HL-60/S4 (cell line): ENCODE results near the gene CD151.

Experiments
- in situ Hi-C: fragments of 300-500 bp; cut with MboI; formaldehyde crosslinking; loops from 2 replicates; pipeline ENCODE4 v1.14.3; 2022; ENCODE audit warnings: low sequenced_read_pairs

CD151 gene

DNA sequence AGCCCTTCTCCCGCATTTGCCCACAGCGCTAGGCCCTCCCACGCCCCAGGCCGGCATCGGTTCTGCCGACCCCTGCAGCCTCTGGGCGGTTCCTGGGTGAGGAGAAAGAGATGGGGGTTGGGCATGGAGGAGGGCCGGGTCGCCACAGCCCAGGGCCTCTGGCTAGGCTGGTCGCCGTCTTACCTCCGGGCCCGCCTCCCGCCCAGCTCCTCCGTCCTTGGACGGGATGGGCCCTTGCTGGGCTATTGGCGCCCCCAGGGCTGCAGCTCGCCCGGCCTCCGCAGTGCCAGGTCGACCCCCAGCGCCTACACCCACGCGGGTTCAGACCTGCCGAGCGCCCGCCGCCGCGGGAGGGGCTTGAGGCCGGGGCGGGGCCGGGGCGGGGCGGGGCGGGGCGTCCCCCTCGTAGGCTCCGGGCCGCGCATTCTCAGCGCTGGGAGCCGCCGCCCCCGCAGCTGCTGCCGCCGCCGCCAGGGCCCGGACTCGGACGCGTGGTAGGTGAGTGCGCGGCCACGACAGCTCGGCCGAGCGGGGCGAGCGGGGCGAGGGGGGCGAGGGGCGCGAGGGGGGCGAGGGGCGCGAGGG is at the start of gene CD151:
TSS of gene CD151 (plus strand) at position 424 of the 585 bp plus-strand sequence. CDS start 3,118 bp downstream, outside the sequence.
- in situ Hi-C loops, result no loop called here

DNA sequence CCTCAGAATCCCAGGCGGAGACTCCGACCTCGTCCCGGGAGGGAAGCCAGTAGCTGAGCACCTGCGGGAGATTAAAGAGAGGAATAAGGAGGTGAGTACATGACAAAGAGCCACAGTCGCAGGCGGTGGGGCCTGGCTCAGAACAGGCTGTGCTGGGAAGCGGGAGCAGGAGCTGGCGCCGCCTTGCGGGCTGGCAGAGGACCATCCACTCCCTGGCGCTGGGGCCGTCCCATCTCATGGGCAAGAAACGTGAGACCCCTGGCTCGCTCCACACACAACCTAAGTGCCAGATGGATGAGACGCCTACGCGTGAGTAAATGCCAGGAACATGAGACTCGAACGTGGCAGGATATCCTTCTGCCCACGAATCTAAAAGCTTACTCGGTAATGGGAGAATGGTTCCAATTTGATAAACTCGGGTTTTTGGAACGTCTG is 49.2 kb upstream of the CD151 start:
- in situ Hi-C loops, result no loop called here

DNA sequence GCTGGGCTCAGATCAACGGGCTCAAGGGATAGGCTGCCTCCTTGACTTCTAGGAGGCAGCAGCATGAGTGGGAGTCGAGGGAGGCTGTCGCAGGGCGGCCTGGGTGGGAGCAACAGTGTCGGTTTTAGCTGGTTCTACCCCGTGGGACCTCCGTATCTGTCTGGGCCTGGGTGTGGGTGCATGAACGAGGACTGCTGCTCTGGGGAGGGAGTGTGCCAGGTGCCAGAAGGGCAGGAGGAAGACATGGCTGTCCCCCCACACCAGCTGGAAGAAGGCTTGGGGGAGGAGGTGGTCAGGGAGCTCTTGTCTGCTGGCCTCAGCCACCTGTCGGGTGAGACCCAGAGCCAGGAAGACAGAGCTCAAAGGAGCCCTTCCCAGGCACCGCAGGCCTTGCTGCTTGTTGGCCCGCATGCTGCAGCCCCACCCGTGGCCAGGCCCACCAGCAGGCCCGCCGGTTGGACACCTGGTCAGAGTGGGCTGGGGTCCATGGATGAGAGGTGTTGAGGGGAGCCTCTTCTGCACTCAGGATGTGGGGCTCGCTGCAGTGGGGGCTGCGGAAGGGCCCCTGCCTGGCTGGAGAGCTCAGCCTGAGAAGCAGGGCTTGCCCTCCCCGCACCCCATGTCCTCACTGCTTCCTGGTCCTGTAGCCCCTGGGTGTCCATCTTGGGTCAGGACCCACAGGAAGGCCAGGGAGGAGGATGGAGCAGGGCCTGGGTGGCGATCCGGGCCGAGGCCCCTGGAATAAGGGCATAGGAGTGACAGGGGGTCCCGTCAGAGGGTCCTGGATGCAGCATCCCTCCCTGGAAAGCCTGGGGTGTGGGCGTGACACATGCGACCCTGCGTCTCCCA is 46.3 kb upstream of the CD151 start:
- in situ Hi-C loops, result no loop called here

DNA sequence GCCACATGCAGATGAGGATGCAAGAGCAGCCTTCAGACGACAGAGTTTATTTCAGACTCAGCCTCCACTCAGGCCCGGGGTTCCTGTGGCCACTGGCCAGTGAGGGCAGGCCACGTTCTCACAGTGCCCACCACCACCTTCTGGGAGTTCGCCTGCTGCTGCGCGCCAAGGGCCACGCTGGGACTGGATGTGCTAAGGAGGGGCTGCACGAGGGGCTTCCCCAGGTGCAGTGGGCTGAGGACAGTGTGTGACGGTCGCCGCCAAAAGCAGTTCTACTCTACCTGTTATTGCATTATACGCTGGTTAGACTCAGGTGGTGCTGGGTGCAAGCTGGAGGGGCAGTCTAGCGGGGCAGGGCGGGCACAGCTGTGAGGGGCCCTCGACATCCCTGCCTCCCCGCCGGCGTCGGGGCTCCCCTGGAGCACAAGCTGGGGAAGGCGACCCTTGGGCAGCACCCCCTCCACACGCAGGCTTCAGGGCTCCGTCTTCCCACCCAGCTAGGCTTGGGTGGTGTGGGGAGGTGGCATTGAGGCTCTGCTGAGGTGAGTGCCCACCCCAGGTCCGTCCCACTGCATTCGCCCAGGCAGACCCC is 45.6 kb upstream of the CD151 start:
- in situ Hi-C loops, result no loop called here

DNA sequence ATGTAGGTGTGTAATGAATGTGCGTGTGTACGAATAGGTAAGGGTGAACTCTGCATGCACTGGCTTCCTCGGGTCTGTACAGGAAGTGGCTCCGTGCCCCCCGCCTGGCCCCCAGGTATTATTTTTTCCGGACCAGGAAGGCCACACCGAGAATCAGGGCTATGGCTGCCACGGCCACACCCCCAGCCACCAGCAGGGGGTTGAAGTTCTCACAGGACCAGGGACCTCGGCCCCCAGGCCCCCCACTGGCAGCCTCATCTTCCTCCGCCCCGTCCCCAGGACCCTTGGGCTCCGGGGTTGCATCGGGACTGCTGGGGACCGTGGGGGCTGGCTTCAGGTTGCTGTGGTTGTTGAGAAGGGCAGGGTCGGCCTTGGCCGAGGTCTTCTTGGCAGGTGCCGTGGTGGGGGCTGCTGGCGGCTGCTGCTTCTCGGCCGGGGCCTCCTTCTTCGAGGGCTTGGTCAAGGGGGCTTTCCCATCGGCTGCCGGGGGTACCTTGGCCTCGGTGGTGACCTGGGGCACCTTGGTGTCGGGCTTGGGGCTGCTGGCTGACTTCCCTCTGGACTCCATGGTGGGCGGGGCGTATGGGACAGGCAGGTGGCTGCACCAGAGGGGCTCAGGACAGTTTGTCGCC is 44.6 kb upstream of the CD151 start:
- in situ Hi-C loops, result no loop called here

DNA sequence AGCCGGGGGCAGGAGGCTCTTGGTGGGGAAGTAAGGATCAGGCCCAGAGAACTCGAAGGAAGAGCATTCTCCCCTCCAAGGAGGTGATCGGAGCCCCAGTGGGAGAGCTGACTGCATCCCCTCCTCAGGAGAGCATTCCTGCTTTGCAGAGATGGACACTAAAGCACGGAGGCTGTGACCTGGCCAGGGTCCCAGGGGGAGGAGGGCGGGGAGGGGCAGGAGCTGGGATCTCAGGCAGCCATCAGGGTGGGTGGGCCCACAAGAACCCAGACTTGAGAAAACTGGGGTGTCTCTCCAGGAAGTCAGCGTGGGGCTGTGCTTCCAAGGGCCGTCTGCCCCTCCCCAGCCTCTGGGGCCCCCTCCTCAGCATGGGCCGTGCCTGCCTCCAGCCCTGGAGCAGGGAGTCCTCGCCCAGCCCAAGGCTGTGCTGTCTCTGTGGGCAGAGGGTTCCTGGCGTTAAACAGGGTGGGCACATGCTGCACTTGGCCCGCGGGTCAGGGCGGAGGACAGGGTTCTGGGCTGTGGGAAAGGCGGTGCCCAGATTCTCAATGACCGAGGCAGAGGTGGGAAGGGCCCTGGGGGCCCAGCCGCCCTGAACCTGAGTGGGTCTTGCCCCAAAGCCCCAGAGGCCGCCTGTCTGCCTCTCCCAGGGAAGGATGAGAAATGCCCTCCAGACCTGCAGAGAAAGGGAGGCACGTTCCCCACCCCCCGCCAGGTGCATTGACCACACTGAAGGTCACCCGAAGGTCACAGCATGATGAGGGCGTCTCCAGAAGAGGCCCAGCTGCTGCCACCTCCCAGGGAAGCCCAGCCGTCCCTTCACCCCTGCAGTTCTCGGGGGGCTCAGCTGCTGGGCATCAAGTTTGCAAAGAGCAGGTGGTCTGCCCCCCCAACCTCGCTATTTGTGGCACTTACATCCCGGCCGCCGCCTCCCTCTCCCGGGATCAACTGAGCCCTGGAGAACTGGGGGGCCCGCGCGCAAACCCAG is 43.5 kb upstream of the CD151 start:
- in situ Hi-C loops, result no loop called here

DNA sequence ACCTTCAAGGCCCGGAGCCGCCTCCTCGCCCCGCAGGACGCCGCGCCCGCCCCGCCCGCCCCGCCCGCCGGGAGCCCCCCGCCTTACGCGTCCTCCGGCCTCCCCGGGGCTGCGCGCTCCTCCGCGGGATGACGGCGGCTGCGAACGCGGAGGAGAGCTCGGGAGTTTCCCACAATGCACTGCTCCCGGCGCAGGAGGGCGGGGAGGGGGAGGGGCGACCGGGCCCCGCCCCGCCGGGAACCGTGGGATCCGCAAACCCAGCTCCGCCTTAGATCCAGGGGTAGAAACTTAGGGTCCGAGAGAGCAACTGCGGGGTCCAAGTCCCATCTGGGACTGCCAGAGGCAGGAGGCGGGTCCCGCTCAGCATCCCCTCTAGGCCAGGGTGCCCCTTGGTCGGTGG is 42.8 kb upstream of the CD151 start, which contains the start of gene CEND1:
TSS of gene CEND1 (minus strand) at position 148 of the 400 bp plus-strand sequence. CDS start 1,514 bp downstream, outside the sequence.
- in situ Hi-C loops, result no loop called here

DNA sequence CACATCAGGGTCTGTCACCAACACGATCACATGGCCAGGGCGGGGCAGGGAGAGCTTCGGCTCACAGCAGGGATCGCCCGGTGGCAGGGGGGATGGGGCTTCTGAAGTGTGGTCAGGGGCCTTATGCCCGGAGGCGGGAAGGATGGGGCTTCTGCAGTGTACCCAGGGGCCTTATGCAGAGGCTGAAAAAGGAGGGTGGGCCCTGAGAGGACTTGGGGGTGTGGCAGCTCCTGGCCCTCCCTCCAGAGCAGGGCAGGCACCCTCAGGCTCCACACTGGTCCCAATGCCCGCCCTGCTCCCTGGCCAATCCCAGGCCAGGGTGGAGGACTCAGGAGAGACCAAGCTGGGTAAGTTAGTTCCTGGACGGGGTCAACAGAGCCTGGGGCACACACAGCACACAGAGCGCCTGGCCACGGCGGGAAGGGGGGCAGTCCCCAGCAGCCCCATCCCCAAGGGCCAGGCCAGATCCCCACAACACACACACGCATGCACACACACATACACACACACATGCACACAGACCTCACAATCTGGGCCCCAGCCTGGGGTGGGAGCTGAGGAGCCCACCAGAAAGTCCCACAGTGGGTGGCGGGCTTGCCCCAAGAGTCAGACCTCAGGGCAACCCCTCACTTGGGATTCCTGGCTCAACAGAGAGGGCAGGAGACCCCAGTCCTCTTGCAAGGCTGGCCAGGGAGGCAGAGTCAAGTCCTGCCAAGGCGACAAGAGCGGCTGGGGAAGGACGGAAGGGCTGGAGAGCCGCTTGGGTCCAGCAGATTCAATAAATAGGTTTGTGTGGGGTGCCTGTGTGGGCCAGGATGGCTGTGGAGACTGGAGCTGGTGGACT is 41.8 kb upstream of the CD151 start:
- in situ Hi-C loops, result no loop called here

DNA sequence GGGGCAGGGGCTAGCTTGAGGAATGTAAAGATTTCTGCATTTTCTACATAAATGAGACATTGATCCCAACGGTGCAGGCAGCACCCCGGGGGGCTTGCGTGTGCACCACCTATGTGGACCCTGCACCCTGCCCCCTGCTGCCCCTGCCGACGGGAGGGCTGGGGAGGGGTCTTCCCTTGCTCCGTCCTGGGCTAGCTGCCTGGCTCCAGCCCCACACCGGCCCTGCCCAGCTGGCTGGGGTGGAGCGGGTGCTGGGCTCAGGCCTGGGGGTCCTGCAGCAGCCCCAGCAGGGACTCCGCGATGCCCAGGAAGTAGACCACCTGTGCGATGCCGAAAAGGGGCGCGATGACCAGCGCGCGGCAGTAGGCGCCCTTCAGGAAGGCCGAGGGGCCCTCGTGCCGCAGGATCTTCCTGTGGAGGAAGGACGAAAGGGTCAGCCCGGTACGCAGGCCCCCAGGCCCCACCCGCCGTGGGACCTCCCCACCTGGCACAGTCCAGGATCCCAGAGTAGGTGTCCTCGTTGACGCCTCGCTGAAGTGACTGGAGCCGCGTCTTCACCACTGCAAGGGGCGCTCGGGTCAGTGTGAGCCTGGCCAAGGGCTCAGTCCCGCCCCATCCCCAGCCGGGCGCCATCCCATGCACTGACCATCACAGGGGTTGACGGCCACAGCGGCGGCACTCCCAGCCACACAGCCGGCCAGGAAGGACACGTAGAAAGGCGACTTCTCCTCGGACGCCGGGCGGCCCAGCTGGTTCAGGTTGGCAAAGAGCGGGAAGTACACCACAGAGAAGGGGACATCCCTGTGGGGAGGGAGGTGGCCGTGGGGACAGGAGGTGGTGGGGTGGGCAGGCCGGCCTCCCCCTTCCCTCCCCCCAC is 40.9 kb upstream of the CD151 start:
- in situ Hi-C loops, result no loop called here

DNA sequence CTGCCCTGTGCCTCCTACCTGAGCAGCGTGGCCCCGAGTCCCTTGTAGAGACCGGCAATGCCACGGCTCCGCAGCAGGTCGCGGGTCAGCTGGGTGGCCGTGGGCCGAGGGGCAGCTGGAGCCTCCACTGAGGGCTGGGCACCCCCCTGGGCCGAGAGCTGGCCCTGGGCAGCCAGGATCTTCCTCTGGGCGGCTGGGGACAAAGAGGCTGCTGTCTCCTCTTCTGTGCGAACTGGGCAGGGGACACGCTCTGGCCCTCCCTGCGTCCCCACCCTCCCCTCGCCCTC is 40.3 kb upstream of the CD151 start:
- in situ Hi-C loops, result no loop called here

DNA sequence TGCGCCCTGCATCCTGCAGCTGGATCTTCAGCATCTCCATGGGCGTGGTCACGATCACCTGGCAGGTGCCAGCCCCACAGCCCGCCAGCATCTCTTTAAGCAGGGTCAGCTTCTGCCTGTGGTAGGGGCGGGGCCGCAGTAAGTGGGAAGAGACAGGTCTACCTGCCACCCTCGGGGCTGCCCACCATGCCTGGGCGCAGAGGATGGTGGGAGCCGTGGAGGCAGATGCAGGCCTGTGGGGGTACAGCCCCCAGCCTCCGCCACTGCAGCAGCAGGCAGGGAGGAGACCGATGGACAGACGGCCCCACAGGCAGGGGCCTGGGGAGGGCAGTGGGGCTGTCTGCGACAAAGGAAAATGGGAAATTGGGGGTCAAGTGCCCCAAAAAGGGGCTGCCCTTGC is 39.9 kb upstream of the CD151 start:
- in situ Hi-C loops, result no loop called here

DNA sequence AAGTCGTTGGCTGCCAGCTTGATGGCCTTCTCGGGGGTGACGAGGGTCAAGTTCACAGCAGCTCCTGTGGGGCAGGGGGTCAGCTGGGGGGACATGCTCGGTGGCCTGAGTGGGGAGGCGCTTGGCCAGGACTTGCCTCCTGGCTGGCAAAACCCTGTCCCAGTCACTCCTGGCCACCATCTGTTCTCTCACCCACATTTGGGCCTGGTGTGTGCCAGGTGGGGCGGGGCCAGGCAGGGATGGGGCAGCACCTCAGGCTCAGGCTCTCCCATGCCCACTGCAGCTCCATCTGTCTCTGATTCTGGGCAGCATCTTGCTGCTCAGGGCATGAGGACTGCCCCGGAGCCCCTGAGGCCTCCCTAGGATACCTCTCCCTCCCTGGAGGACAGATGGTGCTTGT is 39.2 kb upstream of the CD151 start:
- in situ Hi-C loops, result no loop called here

DNA sequence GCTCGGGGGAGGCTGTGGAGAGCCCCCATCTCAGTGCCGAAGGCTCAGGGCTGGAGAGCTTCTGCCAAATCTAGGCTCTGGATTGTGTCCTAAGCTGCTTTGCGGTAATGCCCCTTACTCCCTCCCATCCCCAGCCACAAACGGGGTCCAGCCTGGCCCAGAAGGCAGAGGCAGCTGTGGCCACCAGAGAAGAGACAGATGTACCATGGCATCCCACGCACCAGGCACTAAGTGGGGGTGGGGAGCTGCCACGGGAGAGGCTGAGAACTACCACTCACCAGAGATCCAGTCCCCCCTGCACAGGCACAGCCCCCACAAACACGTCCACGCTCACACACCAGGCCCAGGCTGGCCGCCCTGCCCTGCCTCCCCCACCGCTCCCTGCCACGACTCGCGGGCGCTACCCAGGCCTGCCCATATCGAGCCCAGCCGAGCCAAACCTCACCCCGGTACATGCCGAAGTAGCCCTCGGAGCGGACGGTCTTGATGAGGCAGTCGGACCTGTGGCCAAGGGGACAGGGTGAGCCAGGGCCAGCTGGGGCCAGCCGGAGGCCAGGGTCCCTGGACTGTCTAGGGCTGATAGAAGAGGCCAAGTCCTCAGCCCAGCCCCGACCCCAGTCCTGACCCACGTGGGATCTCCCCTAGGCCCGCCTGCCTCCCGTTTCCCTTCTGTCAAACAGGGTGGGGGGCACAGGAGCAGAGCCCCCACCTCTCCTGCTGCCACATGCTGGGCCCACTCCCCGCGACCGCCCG is 38.6 kb upstream of the CD151 start:
- in situ Hi-C loops, result no loop called here

DNA sequence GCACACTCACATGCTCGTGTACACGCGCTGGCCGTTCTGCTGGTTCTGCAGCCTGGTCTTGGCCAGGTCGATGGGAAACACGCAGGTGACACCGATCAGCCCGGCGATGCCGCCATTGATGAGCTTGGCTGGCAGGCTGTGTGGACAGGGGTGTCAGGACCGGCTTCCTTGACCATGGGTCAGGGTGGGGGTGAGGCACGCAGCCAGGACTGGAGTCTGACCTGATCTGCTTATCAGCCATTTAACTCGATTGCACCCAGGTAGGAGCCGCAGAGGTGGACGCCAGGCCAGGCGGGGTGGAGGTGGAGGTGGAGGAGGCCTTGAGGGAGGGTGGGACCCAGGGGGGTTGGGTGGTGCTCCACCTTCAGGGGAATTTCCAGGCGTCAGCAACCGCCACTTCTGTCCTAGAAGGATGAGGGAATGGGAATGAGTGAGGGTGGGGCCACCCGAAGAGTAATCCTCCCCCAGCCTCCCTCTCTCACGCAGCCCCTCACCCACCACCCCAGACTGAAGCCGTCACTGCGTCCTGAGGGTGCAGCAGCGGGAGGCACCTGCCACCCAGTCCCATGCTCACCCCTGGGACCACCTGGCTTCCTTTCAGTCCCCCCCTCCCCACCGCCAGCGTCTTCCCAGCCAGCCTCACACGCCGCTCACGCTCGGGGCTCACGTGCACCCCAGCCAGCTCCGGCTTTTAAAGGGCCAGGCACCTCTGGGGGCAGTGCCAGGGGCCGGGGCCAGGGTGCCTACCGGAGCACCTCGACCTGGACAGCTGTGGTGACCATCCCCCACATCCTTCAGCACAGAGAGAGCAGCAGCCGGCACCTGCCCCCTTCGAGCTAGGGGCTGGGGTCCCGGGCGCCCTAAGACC is 37.8 kb upstream of the CD151 start:
- in situ Hi-C loops, result no loop called here

DNA sequence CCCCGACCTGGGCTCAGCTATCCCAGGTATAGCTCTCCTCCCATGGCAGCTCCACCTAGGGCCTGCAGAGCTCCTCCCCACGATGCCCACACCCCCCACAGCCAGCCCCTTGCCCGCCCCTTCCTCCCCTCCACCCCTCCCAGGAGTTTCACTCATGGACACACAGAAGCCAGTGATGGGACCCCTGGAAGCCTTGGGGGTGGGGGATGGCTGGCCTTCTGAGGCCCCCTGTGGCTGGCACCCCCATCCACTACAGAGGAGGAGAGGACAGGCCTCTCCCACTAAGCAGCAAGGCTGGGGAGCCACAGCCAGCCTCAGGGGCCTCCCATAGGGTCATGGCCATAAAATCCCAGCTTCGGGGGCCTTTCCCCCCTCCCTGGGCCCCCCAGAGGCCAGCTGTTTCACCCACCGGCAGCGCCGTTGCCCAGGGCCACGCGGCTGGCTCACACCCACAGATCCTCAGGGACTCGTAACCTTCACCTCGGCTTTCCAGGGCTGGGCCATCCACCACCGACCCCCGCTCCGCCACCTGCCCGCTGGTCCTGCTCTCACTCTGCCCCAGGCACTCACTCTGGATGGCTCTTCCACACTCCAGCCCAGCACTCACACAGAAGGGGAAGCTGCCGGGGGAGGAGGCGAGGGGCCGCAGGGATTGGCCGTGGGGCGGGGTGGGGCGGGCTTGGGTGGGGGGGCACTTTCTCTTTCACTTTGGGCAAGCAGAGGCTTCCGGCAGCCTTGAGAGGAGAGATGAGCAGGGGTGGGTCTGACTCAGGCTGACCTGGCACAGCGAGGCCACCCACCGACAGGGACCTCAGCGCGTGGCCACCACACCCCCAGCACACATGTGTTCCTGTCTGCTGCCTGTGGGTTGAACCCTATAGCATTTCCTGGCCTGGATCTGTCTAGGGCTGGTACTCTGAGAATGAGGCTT is 36.9 kb upstream of the CD151 start:
- in situ Hi-C loops, result no loop called here
